GM19035 (cell line): ENCODE results near the gene CXXC5.
"Not testable (repeated sequence)": the region's sequence is repeated elsewhere in the genome, so short reads cannot be mapped to it uniquely, and the experiment has no call there.

Source experiments
- ATAC-seq: cut with Tn5 transposase; IDR thresholded peaks from one replicate; pipeline ENCODE4 v1.9.1; 2021; ENCODE audit not compliant: unreplicated experiment

Gene CXXC5

DNA sequence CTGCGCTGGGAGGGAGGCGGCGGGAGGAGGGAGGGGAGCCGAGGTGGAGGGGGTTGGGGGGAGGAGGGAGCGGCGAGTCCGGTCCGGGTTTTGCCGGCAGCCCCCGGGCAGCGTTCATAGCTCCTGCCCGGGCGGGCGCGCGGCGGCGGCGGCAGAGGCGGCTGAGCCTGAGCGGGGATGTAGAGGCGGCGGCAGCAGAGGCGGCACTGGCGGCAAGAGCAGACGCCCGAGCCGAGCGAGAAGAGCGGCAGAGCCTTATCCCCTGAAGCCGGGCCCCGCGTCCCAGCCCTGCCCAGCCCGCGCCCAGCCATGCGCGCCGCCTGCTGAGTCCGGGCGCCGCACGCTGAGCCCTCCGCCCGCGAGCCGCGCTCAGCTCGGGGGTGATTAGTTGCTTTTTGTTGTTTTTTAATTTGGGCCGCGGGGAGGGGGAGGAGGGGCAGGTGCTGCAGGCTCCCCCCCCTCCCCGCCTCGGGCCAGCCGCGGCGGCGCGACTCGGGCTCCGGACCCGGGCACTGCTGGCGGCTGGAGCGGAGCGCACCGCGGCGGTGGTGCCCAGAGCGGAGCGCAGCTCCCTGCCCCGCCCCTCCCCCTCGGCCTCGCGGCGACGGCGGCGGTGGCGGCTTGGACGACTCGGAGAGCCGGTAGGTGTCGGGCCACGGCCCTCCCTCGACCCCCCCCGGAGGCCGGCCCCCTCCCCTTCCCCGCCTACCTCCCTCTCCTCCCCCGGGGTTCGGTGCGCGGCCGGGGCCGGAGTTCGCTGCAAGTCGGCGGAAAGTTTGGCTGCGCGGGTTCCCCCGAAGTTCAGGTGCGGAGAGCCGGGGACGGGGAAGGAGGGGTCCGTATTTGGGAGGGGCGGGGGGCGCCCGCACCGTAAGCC lies at the start of gene CXXC5:
Gene CXXC5 (plus strand): TSS at position 145 of the 877 bp plus-strand sequence. CDS start 32,175 bp downstream, outside the sequence.
- peak; percentile 37 for ATAC-seq

DNA sequence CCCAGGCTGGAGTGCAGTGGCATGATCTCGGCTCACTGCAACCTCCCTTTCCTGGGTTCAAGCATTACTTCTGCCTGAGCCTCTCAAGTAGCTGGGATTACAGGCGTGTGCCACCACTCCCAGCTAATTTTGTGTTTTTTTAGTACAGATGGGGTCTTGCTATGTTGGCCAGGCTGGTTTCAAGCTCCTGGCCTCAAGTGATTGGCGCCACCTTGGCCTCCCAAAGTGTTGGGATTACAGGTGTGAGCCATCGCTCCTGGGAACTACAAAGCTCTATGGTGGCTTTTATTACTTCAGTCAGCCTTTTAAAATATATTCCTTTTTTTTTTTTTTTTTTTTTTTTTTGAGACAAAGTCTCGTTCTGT lies 49.6 kb upstream of the CXXC5 start:
- not testable (repeated sequence) for ATAC-seq

DNA sequence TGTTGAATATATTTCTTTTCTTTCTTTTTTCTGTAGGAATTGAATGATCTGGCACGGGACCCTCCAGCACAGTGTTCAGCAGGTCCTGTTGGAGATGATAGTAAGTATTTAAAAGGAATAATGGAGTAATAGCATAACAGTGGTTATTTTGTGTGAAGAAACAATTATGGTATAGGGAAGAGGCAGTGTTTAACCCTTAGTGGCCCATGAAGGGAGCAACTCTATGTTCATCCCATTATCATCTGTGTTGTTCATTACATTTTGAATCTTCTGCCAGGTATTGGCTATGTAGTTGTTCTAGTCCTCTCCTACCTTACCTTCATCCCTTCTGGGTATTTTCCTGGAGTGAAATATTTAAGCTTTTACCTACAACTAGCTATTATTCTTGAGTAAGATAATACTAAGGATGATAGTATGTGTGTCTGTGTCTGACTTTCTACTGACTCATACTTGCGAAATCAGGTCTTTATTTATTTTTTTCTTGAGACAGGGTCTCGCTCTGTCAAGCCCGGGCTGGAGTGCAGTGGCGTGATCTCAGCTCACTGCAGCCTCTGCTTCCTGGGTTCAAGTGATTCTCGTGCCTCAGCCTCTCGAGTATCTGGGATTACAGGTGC lies 47.7 kb upstream of the CXXC5 start:
- ATAC-seq: no peak

DNA sequence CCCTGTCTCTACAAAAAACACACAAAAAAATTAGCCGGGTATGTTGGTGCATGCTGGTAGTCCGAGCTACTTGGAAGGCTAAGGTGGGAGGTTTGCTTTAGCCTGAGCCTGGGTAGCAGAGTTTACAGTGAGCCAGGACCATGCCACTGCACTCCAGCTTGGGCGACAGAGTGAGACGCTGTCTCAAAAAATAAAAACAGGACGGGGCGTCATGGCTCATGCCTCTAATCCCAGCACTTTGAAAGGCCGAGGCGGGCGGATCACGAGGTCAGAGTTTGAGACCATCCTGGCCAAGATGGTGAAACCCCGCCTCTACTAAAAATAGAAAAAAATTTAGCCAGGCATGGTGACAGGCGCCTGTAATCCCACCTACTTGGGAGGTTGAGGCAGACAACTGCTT lies 46.7 kb upstream of the CXXC5 start:
- ATAC-seq: no peak

DNA sequence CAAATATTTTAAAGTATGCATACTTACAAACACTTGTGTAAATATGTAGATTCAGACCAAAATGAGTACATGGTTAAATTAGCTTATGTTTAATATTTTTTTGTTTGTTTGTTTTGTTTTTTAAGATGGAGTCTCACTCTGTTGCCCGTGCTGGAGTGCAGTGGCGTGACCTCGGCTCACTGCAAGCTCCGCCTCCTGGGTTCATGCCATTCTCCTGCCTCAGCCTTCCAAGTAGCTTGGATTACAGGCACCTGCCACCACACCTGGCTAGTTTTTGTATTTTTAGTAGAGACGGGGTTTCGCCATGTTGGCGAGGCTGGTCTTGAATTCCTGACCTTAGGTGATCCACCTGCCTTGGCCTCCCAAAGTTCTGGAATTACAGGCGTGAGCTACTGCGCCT lies 46.2 kb upstream of the CXXC5 start:
- ATAC-seq: not testable (repeated sequence)

DNA sequence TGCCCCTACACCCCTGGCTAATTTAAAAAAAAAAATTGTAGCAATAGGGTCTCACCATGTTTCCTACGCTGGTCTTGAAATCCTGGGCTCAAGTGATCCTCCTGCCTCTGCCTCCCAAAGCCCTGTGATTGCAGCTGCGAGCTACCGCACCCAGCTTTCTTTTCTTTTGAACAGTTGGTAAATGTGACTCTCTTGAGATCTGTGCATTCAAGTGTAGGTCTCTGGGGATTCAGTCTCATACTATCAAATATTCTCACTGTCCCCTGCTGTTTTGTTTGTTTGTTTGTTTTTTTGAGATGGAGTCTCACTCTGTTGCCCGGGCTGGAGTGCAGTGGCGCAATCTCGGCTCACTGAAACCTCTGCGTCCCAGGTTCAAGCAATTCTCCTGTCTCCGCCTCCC lies 42.3 kb upstream of the CXXC5 start:
- no peak for ATAC-seq

DNA sequence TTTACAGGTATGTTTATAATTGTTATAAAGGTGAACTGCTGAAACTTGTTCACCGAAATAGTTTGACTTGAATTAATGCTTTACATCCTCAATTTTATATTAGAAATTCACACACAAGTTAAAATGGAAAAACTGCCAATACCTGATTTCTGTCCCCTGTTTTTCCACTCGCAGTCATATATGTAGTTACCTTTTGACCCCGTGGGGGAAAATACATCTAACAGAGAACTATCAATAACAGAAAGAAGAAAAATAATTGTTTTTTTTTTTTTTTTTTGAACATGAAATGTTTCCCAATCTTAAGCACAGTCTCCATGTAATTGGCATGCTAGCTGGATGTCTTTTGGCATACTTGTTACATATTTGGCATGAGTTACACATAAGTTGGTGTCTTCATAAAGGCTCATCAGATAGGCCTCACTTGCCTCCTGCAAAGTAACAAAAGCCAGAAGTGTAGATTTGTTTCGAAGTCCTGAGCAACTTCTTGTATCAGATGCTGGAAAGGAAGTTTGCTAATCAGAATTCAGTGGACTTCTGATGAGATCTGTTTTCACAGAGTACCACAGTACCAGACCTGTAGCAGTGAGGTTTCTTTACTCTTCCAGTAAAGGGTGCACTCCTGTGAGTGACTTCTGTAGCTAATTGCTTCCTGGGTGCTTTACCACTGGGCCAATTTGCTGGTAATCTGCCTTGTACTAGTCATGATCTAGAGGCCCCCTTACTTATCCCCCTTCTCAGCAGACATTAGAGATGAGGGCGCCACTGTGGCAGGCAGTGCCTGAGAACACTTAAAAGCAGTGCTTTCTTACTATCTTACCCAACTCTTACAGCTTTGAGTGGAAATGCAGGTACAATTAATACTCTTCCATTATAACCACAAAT lies 36.2 kb upstream of the CXXC5 start:
- no peak for ATAC-seq

DNA sequence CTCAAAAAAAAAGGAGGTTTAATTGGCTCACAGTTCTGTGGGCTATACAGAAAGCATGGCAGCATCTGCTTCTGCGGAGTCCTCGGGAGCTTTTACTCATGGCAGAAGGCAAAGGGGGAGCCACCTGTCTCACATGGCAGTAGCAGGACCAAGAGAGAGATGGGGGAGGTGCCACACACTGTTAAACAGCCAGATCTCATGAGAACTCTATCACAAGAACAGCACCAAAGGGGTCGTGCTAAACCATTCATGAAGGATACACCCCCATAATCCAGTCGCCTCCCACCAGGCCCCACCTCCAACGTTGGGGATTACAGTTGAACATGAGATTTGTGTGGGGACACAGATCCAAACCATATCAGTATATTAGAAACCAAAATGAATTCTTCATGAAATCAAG lies 28.3 kb upstream of the CXXC5 start:
- no peak for ATAC-seq

DNA sequence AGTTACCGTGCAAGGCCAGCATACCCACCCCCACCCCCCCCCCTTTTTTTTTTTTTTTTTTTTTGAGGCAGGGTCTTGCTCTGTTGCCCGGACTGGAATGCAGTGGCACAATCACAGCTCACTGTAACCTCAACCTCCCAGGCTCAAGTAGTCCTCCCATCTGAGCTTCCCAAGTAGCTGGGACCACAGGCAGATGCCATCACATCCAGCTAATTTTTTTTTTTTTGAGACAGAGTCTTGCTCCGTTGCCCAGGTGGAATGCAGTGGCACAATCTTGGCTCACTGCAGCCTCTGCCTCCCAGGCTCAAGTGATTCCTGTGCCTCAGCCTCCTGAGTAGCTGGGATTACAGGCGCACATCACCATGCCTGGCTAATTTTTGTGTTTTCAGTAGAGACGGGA lies 22.8 kb upstream of the CXXC5 start:
- not testable (repeated sequence) for ATAC-seq

DNA sequence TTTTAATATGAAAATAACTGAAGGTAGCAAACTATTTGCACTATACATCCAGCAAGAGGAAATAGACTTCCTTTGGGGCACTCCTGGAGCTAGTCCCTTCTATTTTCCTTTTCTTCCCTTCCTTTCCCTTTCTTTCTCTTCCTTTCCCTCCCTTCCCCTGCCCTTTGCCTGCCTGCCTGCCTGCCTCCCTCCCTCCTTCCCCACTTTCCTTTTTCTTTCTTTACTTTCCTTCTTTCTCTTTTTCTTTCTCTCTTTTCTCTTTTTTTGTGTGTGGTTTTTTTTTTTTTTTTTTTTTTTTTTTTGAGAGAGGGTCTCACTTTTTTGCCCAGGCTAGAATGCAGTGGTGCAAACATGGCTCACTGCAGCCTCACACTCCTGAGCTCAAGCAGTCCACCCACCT lies 17.3 kb upstream of the CXXC5 start:
- no peak for ATAC-seq

DNA sequence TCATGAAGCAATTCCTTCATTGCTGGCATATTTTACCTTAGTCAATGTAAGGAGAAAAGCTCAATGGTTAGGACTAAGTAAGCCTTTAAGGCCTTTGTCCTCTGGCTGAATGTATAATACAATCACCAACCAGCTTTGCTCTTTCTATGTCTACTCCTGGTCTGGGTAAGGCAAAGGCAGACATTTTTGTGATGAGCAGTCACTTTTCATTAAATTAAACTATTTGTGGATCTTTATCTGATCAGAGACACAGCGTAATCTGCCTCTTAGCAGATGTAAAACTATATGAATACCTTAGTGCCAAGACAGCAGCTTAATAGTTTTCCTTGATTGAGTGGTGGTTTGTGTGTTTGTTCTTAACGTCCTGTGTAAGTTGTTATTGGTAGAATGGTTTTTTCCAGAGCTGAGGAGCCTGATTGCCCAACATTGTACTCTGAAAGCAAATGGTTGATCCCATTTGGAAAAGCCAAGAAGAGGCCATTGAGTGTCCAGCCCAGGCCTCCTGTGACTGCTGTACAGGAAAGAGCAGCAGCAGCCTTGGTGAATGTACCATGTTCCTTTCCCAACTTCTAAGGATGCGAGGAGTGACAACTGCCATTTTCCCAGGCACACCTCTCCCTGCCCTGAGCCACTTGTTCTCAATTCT lies 16.5 kb upstream of the CXXC5 start:
- no peak for ATAC-seq

DNA sequence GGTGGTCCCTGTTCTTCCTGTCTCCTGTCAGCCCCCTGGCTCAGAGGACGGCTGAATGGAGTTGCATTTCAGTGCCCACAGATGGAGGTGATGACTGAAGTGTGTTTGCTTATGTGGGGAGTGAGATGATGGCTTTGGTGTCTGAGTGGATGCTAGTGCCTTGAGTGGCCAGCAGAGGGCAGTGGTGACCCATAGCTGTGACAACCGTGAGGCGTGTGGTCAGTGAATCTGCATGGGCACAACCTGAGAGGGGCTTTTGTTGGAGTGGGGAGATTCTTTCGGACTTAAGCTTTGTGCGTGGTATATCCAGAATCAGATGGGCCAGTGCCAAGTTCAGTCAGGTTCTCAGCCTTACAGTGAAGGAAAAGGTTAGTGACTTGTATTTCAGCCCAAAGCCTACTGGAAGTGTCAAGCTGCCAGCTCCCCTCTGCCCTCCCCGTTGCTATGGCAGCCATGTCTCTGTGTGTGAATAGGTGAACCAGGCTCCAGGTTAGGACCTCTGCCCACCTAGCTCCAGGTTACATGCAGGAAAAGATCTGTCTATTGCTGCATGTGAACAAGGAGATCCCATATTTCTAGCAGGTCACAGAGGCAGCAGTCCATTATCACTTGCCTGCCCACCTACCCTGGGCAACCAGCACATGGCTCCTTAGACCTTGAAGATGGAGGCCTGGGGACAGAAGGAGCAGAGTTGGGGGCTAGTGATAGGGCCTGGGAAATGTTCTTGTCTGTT lies 14.7 kb upstream of the CXXC5 start:
- peak; percentile 39 for ATAC-seq

DNA sequence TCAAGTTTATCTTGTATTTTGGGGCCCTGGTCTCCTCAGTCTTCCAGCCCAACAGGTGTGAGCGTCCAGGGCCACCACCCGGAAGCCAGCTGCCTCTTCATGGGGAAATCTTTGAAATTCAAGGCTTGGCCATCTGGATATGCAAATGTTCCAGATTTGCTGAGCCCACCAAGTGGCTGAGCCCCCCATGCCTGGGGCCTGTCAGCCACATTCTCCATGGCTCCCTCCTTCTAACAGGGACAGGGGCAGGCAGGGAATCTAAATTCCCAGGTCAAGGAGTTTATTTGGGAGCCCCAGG lies 14.2 kb upstream of the CXXC5 start:
- ATAC-seq: no peak

DNA sequence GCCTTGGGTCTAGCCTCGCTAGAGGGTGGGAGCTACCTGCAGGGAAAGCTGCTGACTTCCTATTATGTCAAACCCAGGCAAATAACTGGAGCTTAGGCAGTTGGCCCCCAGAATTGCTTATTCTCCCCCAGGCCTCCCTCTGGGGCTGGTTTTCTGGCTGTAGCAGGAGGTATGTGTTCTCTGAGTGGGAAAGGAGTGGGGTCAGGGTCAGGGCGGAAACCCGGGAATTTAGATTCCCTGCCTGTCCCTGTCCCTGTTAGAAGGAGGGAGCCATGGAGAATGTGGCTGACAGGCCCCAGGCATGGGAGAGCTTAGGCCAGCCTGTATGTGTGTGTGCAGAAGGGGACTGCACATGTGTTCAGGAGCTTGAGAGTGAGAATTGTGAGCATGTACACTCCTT lies 13.6 kb upstream of the CXXC5 start:
- no peak for ATAC-seq

DNA sequence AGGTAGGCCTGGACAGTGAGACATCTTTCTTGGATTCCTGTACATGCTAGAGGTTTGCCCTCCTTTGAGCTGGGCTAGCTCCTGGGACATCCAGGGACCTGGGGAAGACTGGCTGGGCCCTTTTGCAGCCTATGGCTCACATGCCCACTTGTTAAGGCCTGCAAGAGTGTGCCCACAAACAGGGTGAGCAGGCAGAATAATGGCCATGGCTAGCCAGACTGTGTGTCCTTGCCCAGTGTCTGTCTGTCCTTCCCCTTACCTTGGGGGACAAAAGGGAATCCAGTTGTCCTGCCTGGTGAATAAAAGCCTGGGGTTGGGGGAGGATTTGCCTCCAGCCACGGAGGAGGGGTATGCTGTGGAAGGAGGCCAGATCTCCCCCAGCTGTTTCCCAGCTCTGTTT lies 13.0 kb upstream of the CXXC5 start:
- no peak for ATAC-seq

DNA sequence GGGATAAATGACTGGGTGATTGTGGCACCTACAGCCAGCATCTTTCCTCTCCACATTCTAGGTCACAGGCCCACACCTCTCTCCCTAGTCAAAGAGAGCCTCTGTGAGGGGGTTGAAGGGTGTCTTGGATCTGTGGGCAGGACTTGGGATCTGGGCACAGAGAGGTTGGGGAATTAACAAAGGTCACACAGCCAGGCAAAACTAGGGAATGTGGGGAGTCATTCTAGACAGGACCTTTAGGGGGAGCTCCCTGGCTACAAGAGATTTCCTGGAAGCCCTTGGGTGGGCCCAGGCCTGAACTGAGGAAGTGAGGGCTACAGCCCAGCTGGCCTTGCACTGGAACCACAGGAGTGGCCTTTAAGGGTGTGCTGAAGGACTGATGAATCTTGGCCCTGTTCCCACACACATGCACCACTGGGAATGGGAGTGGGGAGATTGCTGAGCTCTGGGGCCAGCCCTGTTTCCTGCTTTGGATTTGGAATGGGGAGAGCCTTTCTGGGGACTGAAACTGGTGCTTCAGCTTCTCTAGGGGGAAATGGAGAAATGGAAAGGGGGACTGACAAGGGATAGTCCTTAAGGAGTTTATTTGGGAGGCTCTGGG lies 12.4 kb upstream of the CXXC5 start:
- no peak for ATAC-seq

DNA sequence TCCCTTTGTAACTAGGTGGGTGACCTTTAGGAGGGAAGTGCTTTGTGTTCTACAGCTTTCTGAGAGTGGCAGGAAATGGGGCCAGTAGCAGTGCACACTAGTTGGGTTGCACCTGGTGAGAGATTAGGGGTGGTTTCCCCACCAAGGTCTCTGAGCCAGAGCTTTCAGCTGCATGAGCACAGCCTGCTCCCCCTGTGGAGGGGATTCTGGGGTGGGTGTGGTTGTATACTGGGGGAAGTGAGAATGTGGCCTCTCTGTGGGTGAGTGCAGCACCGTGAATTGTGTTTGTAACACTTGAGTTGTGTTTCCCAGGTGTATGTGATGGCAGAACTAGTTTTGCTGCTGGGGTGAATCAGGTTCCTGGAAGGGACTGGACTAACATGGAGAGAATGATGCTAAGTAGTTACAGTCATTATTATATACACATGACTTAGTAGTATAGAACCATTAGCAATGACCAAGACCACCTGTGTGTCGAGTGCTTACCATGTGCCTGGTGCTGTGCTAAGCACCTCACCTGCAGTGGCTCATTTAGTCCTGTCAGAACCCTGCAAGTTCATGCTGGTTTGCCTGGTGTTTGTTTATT lies 11.8 kb upstream of the CXXC5 start:
- peak; percentile 71 for ATAC-seq

DNA sequence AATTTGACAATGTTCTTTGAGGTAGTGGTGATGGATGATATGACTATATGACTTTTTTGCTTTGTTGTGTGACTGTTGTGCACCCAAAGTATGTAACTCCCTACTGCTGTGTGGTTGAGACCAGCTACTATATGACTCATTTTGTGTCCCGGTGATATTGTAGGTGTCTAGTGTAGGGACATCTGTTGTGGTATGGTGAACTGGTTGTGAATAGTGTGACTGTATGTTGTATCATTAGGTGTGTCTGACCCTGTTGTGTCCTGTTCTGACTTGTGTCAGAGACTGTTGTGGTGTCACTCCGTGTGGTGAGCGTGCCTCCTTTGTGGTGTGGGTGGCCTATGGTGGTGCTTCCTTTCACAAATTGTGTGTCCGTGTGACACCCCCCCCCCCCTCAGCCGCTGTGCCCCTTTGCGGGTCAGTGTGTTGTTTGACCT lies 11.2 kb upstream of the CXXC5 start:
- ATAC-seq: no peak

DNA sequence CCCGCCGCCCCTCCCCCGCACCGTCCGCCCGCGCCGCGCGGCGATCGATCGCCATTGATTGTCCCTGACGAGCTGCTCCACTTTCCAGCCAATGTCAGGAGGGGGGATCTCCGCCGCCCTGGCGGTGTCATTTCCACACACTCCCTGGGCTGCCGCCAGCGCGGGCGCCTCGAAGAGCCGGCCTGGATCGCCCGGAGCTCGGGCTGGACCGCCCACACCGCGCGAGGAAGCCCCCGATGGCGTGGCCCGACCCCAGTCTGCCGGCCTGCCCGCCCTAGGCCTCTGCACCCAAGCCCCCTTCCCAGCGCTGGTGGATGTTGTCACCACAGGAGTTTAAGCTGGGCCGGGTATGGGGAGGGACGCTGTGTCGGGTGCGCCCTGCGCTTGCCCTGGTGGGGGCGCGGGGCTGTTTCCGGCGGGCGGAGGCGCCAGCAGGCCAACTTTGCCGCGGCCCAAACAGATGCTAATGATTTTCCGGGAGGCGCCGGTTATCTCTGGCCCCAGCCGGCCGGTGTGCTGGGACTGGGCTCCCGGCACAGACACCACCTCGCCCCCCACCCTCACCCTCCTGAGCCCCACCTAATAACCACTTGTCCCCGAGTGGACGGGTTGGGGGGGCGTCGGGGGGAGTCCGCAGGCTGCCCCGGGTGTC lies 10.6 kb upstream of the CXXC5 start:
- ATAC-seq: peak; percentile 35
